ENCODE results near the gene IFFO2.

The IFFO2 gene

GRCh38 chr1:18965206-18966173, 9.0 kb upstream of the IFFO2 start:
- H3K36me3 ChIP-seq (replicated peaks): no peaks in the 10 kb centered on the region
- no peak for DNase-seq (ENCODE audit: low spot score in 2 of 2)
- H3K4me1 ChIP-seq: no peaks in the 10 kb centered on the region; the same call in 1 of the 2 replicates
- in situ Hi-C loops (cut with MboI; ENCODE audit: low sequenced_read_pairs): no loop called here
- H3K4me3 ChIP-seq: no peak overlapping the region
- H3K9me3 ChIP-seq: no peaks in the 10 kb centered on the region
- peaks cover 45% of the 10 kb centered on the region for H3K27me3 ChIP-seq (ENCODE audit: low read depth)

DNA sequence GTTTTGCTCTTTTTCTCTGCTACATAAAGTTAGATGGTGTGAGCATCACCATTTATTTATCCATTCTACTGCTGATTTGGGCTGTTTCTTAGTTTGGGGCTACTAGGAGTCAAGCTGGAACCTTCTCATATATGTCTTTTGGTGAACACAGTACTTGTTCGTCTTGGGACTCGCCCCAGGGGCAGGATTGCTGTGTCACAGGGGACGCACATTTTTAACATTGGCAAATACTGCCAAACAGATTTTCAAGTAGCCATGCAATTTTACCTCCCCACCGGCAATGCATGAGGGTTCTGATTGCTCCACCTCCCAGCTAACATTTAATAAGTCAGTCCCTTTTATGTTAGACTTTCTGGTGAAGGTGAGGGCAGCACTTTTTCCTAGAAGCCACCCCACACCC, 7.5 kb upstream of the IFFO2 start:
- Histone ChIP-seq H3K36me3 (replicated peaks) (no peaks in the 10 kb centered on the region), H3K9me3 (no peaks in the 10 kb centered on the region), H3K4me1 (no peaks in the 10 kb centered on the region; the same call in 1 of the 2 replicates), H3K4me3 (no peak overlapping the region), H3K27me3 (ENCODE audit: low read depth) (peaks cover 44% of the 10 kb centered on the region)
- in situ Hi-C loops (cut with MboI; ENCODE audit: low sequenced_read_pairs): no loop called here
- no peak for DNase-seq (ENCODE audit: low spot score in 2 of 2)

DNA sequence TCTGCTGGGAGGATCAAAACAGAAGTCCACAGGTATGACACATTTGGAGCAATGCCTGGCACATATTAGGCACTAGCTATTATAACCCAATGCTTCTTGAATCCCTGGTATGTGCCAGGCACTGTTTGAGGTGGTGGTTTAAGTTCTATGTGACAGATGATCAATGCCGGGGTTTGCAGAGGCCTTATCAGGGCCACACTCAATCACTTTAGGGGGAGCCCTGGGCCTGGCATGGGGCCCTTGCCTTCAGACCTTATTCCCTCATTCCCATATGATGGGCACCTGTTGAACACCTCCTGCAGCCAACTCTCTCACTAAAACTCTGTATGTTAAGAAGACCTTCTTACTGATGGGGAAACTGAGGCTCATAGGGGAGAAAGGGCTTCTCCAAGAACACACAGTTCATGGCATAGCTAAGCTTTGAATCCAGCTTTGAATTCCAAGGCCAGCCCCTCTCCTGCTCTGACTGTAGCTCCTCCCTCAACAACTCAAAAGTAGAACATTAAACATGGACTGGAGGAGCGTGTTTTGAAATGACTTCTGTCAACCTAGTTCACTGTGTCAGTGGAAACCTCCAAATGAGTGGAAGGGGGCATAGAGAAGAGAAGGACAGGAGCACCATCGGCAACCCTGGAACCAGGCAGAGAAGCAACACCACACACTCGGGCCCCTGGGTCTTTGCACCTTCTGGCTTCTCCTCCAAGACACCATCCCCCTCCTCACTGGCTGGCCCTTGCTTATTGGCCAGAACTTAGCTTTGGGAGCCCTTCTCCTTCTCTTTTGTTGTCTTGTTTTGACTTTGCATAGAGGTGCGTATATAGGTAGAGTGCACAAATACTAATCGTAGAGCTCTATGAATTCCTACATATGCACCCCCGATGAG, 6.6 kb upstream of the IFFO2 start:
- DNase-seq (ENCODE audit: low spot score in 2 of 2): no peak
- Histone ChIP-seq H3K9me3 (no peaks in the 10 kb centered on the region), H3K4me1 (no peaks in the 10 kb centered on the region; the same call in 1 of the 2 replicates), H3K4me3 (no peak overlapping the region), H3K36me3 (replicated peaks) (no peaks in the 10 kb centered on the region), H3K27me3 (ENCODE audit: low read depth) (peaks cover 42% of the 10 kb centered on the region)
- in situ Hi-C loops (cut with MboI; ENCODE audit: low sequenced_read_pairs): no loop called here

- in situ Hi-C loops (cut with MboI; ENCODE audit: low sequenced_read_pairs): no loop called here
- H3K27me3 ChIP-seq (ENCODE audit: low read depth): peaks cover 38% of the 10 kb centered on the region
- H3K9me3 ChIP-seq: no peaks in the 10 kb centered on the region
- no peak for DNase-seq (ENCODE audit: low spot score in 2 of 2)
- no peak overlapping the region for H3K4me3 ChIP-seq
- no peaks in the 10 kb centered on the region; the same call in 1 of the 2 replicates for H3K4me1 ChIP-seq
- no peaks in the 10 kb centered on the region for H3K36me3 ChIP-seq (replicated peaks)
These were observed 5.7 kb upstream of the IFFO2 start for GRCh38 chr1:18962121-18962721.

DNA sequence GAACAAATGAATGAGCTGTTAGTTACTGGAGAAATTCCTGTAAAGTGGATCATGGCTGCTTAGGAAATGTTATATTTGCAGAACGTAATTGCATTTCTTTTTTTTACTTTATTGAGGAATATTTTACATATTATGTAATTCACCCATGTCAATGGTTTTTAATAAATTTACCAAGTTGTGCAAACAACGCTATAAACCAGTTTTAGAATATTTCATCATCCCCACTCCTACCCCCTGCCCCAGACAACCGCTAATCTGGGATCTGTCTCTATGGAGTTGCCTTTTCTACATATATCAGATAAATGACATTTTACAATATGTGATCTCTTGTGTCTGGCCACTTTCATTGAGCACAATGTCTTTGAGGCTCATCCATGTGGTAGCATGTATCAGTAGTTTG, 4.3 kb upstream of the IFFO2 start:
- DNase-seq (ENCODE audit: low spot score in 2 of 2): no peak
- H3K27me3 ChIP-seq (ENCODE audit: low read depth): peaks cover 30% of the 10 kb centered on the region
- no peak overlapping the region for H3K4me3 ChIP-seq
- no peaks in the 10 kb centered on the region for H3K36me3 ChIP-seq (replicated peaks)
- 0 out of 2 replicates have a peak, but pooled peaks cover 2% of the 10 kb centered on the region for H3K4me1 ChIP-seq
- in situ Hi-C loops (cut with MboI; ENCODE audit: low sequenced_read_pairs): no loop called here
- no peaks in the 10 kb centered on the region for H3K9me3 ChIP-seq

- Histone ChIP-seq H3K4me1 (0 out of 2 replicates have a peak, but pooled peaks cover 2% of the 10 kb centered on the region), H3K9me3 (no peaks in the 10 kb centered on the region), H3K4me3 (no peak overlapping the region), H3K27me3 (ENCODE audit: low read depth) (peaks cover 30% of the 10 kb centered on the region), H3K36me3 (replicated peaks) (no peaks in the 10 kb centered on the region)
- in situ Hi-C loops (cut with MboI; ENCODE audit: low sequenced_read_pairs): no loop called here
- DNase-seq (ENCODE audit: low spot score in 2 of 2): no peak
These were observed 3.9 kb upstream of the IFFO2 start for GRCh38 chr1:18960409-18960808.

GRCh38 chr1:18959591-18959990, 3.1 kb upstream of the IFFO2 start:
- in situ Hi-C loops (cut with MboI; ENCODE audit: low sequenced_read_pairs): no loop called here
- DNase-seq (ENCODE audit: low spot score in 2 of 2): no peak
- Histone ChIP-seq H3K9me3 (no peaks in the 10 kb centered on the region), H3K36me3 (replicated peaks) (no peaks in the 10 kb centered on the region), H3K4me3 (no peak overlapping the region), H3K4me1 (peaks cover 8% of the 10 kb centered on the region), H3K27me3 (ENCODE audit: low read depth) (peaks cover 23% of the 10 kb centered on the region)

DNA sequence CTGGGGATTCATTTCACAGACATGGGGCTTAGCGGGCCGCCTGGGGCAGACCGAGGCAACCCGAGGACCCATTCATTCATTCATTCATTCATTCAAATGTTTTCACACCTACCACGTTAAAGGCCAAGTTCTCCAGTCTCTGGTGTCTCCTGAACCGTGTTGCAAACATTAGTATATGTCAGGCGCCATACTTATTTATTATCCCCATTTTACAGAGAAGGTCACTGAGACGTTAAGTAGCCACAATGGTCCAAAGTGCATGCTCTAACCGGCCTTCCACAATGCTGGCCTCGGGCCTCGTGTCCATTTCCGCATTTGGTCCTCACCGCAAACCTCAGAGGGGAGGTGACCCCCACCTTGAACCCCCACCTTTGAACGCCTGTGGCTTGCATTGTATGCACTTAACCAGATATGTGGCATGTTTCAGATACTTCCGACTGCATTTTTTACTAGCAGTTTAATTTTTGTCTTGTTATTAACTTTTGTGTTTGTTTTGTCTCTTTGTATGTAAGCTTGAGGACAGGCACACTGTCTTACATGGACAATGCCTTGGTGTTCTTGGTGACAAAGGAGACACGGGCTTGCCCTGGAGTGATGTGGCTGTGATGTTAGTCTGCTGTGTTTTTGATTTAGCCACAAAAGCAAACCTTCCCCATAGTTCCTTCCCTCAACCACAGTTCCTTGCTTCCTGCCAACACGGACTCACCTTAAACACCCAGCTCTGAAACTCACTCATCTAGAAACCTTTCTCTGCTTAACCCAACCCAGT, 1.2 kb upstream of the IFFO2 start:
- H3K27me3 ChIP-seq (ENCODE audit: low read depth): peaks cover 13% of the 10 kb centered on the region
- no peaks in the 10 kb centered on the region for H3K36me3 ChIP-seq (replicated peaks)
- H3K4me3 ChIP-seq: no peak overlapping the region
- H3K9me3 ChIP-seq: no peaks in the 10 kb centered on the region
- in situ Hi-C loops (cut with MboI; ENCODE audit: low sequenced_read_pairs): no loop called here
- H3K4me1 ChIP-seq: peaks cover 9% of the 10 kb centered on the region
- no peak for DNase-seq (ENCODE audit: low spot score in 2 of 2)

- Histone ChIP-seq H3K4me1 (peaks cover 9% of the 10 kb centered on the region), H3K9me3 (no peaks in the 10 kb centered on the region), H3K27me3 (ENCODE audit: low read depth) (peaks cover 13% of the 10 kb centered on the region), H3K36me3 (replicated peaks) (no peaks in the 10 kb centered on the region), H3K4me3 (peak overlapping the region; percentile 52)
- DNase-seq (ENCODE audit: low spot score in 2 of 2): peak in 1 of 2 experiments; percentile 39
- in situ Hi-C loops (cut with MboI; ENCODE audit: low sequenced_read_pairs): no loop called here
These were observed 653 bp upstream of the IFFO2 start for GRCh38 chr1:18957136-18957521.

GRCh38 chr1:18955441-18956192, 859 bp downstream of the IFFO2 start:
- no peaks in the 10 kb centered on the region for H3K36me3 ChIP-seq (replicated peaks)
- peak in 1 of 2 experiments; percentile 57 for DNase-seq (ENCODE audit: low spot score in 2 of 2)
- in situ Hi-C loops (cut with MboI; ENCODE audit: low sequenced_read_pairs): no loop called here
- peaks cover 13% of the 10 kb centered on the region for H3K27me3 ChIP-seq (ENCODE audit: low read depth)
- peaks cover 12% of the 10 kb centered on the region for H3K4me1 ChIP-seq
- no peaks in the 10 kb centered on the region for H3K9me3 ChIP-seq
- H3K4me3 ChIP-seq: peak overlapping the region; percentile 52

DNA sequence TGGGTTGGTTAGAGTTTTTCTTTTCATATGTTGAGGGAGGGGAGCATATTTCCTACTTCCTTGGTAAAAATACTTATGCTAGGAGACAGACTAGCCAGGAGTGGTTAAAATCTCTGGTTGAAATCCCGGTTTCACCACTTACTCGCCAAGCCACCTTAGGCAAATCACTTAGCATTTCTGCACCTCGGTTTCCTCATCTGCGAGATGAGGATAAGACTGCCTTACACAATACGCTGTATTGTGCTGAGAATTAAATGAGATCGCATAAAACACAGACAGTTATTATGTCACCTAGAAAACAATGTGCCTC, 1.4 kb downstream of the IFFO2 start:
- H3K27me3 ChIP-seq (ENCODE audit: low read depth): peaks cover 9% of the 10 kb centered on the region
- in situ Hi-C loops (cut with MboI; ENCODE audit: low sequenced_read_pairs): no loop called here
- H3K4me1 ChIP-seq: peaks cover 17% of the 10 kb centered on the region
- no peak for DNase-seq (ENCODE audit: low spot score in 2 of 2)
- H3K4me3 ChIP-seq: peak overlapping the region; percentile 52
- no peaks in the 10 kb centered on the region for H3K9me3 ChIP-seq
- no peaks in the 10 kb centered on the region for H3K36me3 ChIP-seq (replicated peaks)

- in situ Hi-C loops (cut with MboI; ENCODE audit: low sequenced_read_pairs): no loop called here
- no peak for DNase-seq (ENCODE audit: low spot score in 2 of 2)
- Histone ChIP-seq H3K36me3 (replicated peaks) (no peaks in the 10 kb centered on the region), H3K4me1 (peaks cover 19% of the 10 kb centered on the region), H3K9me3 (no peaks in the 10 kb centered on the region), H3K4me3 (peak overlapping the region; percentile 52), H3K27me3 (ENCODE audit: low read depth) (peaks cover 3% of the 10 kb centered on the region; the same call in 1 of the 2 replicates)
These were observed 2.0 kb downstream of the IFFO2 start for GRCh38 chr1:18954270-18955071.

Data from HAP-1 (cell line).